Epithelial cell of proximal tubule (primary cell): ENCODE data around the gene CSTF3. TPM values are rescaled to one million over a fixed set of nuclear protein-coding genes. Genes with fewer than 3 reads are reported as not detected.

Source experiments
- DNase-seq: peaks from one replicate; pipeline ENCODE4 v3.0.0-alpha.2; 2011; ENCODE audit warnings: low read depth
- H3K4me3 ChIP-seq: 2 replicates; pipeline ENCODE4 v1.5.1; 2011; ENCODE audit warnings: low read depth, mild to moderate bottlenecking, low read length
- CTCF ChIP-seq: conservative IDR thresholded peaks from 2 replicates; pipeline ENCODE4 v1.5.1; 2012; ENCODE audit warnings: low read depth, mild to moderate bottlenecking, low read length
- total RNA-seq: library from RNA; depleted of rRNA; stranded (reverse); fragments of >200 nt; gene quantifications from 2 replicates; pipeline ENCODE4 v1.2.3, GENCODE V29; 2015

CSTF3 gene
- 30.0 and 45.1 TPM in 2 replicates for total RNA-seq

DNA sequence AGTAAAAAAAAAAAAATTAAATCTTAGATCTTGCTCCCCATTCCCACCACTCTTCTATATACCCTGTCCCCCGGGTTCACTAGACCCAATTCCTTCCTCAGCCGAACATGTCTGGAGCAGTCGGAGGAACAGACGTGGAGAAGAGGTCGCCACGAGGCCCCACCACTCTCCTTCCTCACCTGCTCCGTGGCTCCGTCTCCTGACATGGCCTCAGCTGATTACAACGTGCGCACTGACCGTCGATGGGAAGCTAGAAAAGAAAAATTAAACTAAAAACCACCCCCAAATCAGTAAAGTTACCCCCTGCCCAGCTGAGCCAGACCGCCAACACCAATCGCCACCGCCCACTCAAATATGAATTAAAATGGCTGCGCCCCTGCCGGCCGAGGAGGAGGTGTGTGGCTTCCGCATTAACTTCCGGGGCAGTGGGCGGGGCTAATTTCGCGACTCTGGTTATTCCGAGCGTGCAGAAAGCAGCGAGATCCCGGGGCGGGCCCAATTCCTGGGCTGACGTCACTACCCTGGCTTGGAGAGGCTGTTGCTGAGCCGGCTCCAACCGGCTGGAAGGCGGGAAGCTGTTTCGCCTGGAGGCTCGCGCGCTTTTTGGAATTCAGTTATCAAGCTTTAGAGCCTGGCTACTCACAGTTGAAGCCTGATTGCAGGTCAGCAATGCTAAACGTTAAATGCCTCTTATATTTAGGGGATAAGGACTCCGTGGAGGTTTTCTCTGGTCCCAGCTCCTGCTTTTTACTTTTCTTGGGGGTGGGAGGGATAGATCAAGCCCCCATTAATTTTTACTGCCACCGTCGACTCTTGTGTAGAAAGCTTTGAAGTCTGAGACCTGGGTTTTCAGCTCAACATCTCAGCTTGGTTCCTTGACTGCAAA is at the start of gene CSTF3:
Gene CSTF3, minus strand, starts transcription at position 361 of the 886 bp plus-strand sequence. Its CDS starts 155 bp downstream, at position 206.
- DNase-seq: peak; percentile 73
- H3K4me3 ChIP-seq: peak within 1 kb of the TSS; percentile 89
- TF ChIP-seq CTCF: peak; percentile 45

DNA sequence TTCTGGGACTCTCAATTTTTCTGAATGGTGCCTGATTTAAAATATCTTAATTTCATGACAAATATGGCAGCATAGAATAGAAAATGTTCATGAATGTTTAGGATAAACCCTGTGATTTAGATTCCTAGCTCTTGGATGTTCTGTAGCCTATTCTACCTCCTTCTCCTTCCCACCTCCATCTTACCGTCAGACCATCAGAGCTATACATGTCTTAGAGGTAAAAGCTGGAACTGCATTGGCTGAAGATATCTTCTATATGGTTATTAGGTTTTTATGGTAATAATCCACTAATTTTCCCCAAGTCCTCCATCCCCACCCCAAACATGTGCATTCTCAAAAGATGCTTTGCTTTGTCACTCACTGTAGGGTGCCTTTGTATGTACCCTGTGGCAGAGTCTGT is 46.9 kb upstream of the CSTF3 start:
- H3K4me3 ChIP-seq: no peak overlapping the region
- TF ChIP-seq CTCF: no peak
- no peak for DNase-seq

DNA sequence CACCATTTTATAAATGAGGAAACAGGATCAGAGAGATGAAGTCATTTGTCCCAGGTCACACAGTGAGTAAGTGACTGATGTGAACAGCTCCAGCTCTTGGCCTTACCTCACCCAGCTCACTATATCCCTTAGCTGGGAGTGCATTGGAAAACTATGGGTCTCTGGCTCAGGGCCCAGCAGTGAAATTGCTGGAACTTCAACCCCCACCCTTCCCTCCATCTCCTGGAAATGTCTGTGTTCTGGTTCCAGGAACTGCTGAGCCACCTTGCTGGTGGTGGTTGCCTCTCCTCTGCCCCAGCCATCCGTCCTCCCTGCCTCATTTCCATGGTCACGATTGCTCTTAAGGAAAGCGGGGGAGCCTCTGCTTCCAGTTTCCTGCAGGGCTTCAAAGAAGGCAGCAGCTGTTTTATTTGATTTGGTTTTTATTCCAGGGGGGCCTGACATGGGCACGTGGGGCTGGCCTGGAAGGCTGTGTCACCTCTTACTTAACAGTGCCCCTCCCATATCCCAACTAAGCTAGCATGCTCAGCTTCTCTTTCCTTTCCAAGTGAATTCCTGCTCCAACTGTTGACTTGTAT is 46.2 kb upstream of the CSTF3 start:
- DNase-seq: no peak
- no peak for TF ChIP-seq CTCF
- H3K4me3 ChIP-seq: no peak overlapping the region

- no peak overlapping the region for H3K4me3 ChIP-seq
- DNase-seq: no peak
- TF ChIP-seq CTCF: no peak
Measured at GRCh38 chr11:33197915-33198727, 36.8 kb upstream of the CSTF3 start.

GRCh38 chr11:33195462-33196173 is 34.3 kb upstream of the CSTF3 start:
- no peak overlapping the region for H3K4me3 ChIP-seq
- no peak for DNase-seq
- TF ChIP-seq CTCF: no peak

GRCh38 chr11:33194455-33194854 is 33.2 kb upstream of the CSTF3 start:
- TF ChIP-seq CTCF: no peak
- H3K4me3 ChIP-seq: no peak overlapping the region
- no peak for DNase-seq
